ENCODE measurements around the gene CEP44. TPM values are rescaled to one million over a fixed set of nuclear protein-coding genes. Genes with fewer than 3 reads are reported as not detected.

Gene CEP44
- total and polyA plus RNA-seq, 5 donors = 8.2 to 20.0 (median 19.3) TPM

Other genes starting within 250 kb of the CEP44 start
- 10 to 100 TPM; 27.2 to 32.0 (median 30.0) TPM for gene FBXO8, start 244 bp upstream of the CEP44 start, total RNA-seq
- 22.5 TPM for gene FBXO8, start 244 bp upstream of the CEP44 start, polyA plus RNA-seq
- 1 to 10 TPM in 1 of 4 donors, under 1 TPM in 3; 0.34 to 1.6 (median 0.60) TPM for gene HPGD, start 238.6 kb downstream of the CEP44 start, total RNA-seq
- 0.18 TPM for gene HPGD, start 238.6 kb downstream of the CEP44 start, polyA plus RNA-seq

All from right cardiac atrium (tissue), 5 donors.